Measurements from ENCODE around the gene EPHB1.

Gene EPHB1

GRCh38 chr3:134817297-134817696 is 22.2 kb downstream of the EPHB1 start:
- Histone ChIP-seq H3K4me3 (ENCODE audit: insufficient read depth in 1 of 2, low read depth in 1 of 2, low read length in 2 of 2) (no peak overlapping the region), H2BK5ac (ENCODE audit: low read depth, low read length, poor library complexity, severe bottlenecking) (no peak overlapping the region), H3K4me1 (ENCODE audit: control insufficient read depth, insufficient read depth, low read depth, low read length) (peaks cover 3% of the 10 kb centered on the region), H2BK120ac (ENCODE audit: low read depth, low read length) (no peak overlapping the region), H3K9ac (ENCODE audit: low read length) (no peak overlapping the region), H3K4ac (ENCODE audit: low read depth in 1 of 2, low read length in 2 of 2) (no peak overlapping the region), H3K9me3 (ENCODE audit: control insufficient read depth, low read length) (no peaks in the 10 kb centered on the region), H2AFZ (ENCODE audit: low read depth, low read length) (no peak overlapping the region), H3K27me3 (ENCODE audit: control insufficient read depth in 1 of 2, insufficient read depth in 1 of 2, low read length in 2 of 2) (no peaks in the 10 kb centered on the region), H3K27ac (ENCODE audit: low read length, poor library complexity, severe bottlenecking) (no peak overlapping the region), H3K18ac (ENCODE audit: low read depth in 1 of 2, low read length in 2 of 2) (no peak overlapping the region), H3K36me3 (ENCODE audit: control insufficient read depth in 1 of 2, insufficient read depth in 2 of 2, low read depth in 1 of 2, low read length in 2 of 2) (no peaks in the 10 kb centered on the region), H2AK5ac (ENCODE audit: low read length, severe bottlenecking) (no peak overlapping the region), H3K14ac (ENCODE audit: low read length in 2 of 2) (no peak overlapping the region), H2BK15ac (ENCODE audit: low read depth, poor library complexity, severe bottlenecking) (no peak overlapping the region), H3K79me1 (replicated peaks; ENCODE audit: low read length, poor library complexity, severe bottlenecking) (peaks cover 8% of the 10 kb centered on the region), H2BK12ac (ENCODE audit: low read length in 2 of 2) (no peak overlapping the region), H3K4me2 (ENCODE audit: low read length, poor library complexity, severe bottlenecking) (no peak overlapping the region), H4K8ac (ENCODE audit: low read length) (no peak overlapping the region), H4K91ac (ENCODE audit: low read length) (no peak overlapping the region), H3K23ac (ENCODE audit: low read length in 2 of 2) (no peak overlapping the region)
- WGBS = 84% methylated on average over 5 of the region's 6 CpGs
- no peak for DNase-seq

GRCh38 chr3:134820994-134821393 is 25.9 kb downstream of the EPHB1 start:
- Histone ChIP-seq H2AK5ac (ENCODE audit: low read length, severe bottlenecking) (no peak overlapping the region), H3K79me1 (replicated peaks; ENCODE audit: low read length, poor library complexity, severe bottlenecking) (no peaks in the 10 kb centered on the region), H4K8ac (ENCODE audit: low read length) (no peak overlapping the region), H2AFZ (ENCODE audit: low read depth, low read length) (no peak overlapping the region), H2BK15ac (ENCODE audit: low read depth, poor library complexity, severe bottlenecking) (no peak overlapping the region), H2BK12ac (ENCODE audit: low read length in 2 of 2) (no peak overlapping the region), H3K27me3 (ENCODE audit: control insufficient read depth in 1 of 2, insufficient read depth in 1 of 2, low read length in 2 of 2) (no peaks in the 10 kb centered on the region), H3K18ac (ENCODE audit: low read depth in 1 of 2, low read length in 2 of 2) (no peak overlapping the region), H2BK5ac (ENCODE audit: low read depth, low read length, poor library complexity, severe bottlenecking) (no peak overlapping the region), H2BK120ac (ENCODE audit: low read depth, low read length) (no peak overlapping the region), H3K9ac (ENCODE audit: low read length) (no peak overlapping the region), H3K4me3 (ENCODE audit: insufficient read depth in 1 of 2, low read depth in 1 of 2, low read length in 2 of 2) (no peak overlapping the region), H3K9me3 (ENCODE audit: control insufficient read depth, low read length) (no peaks in the 10 kb centered on the region), H3K4me2 (ENCODE audit: low read length, poor library complexity, severe bottlenecking) (no peak overlapping the region), H3K23ac (ENCODE audit: low read length in 2 of 2) (no peak overlapping the region), H3K36me3 (ENCODE audit: control insufficient read depth in 1 of 2, insufficient read depth in 2 of 2, low read depth in 1 of 2, low read length in 2 of 2) (no peaks in the 10 kb centered on the region), H3K27ac (ENCODE audit: low read length, poor library complexity, severe bottlenecking) (no peak overlapping the region), H3K4ac (ENCODE audit: low read depth in 1 of 2, low read length in 2 of 2) (no peak overlapping the region), H3K14ac (ENCODE audit: low read length in 2 of 2) (no peak overlapping the region), H4K91ac (ENCODE audit: low read length) (no peak overlapping the region), H3K4me1 (ENCODE audit: control insufficient read depth, insufficient read depth, low read depth, low read length) (peaks cover 3% of the 10 kb centered on the region)
- DNase-seq = no peak
- no CpG with 5 or more reads among the region's 1 CpG for WGBS

GRCh38 chr3:134822090-134822489 is 27.0 kb downstream of the EPHB1 start:
- H2BK12ac ChIP-seq (ENCODE audit: low read length in 2 of 2) = no peak overlapping the region
- H4K91ac ChIP-seq (ENCODE audit: low read length) = no peak overlapping the region
- no peak overlapping the region for H3K14ac ChIP-seq (ENCODE audit: low read length in 2 of 2)
- H3K4me3 ChIP-seq (ENCODE audit: insufficient read depth in 1 of 2, low read depth in 1 of 2, low read length in 2 of 2) = no peak overlapping the region
- no peak overlapping the region for H3K18ac ChIP-seq (ENCODE audit: low read depth in 1 of 2, low read length in 2 of 2)
- H4K8ac ChIP-seq (ENCODE audit: low read length) = no peak overlapping the region
- no peak overlapping the region for H3K23ac ChIP-seq (ENCODE audit: low read length in 2 of 2)
- peaks cover 3% of the 10 kb centered on the region for H3K4me1 ChIP-seq (ENCODE audit: control insufficient read depth, insufficient read depth, low read depth, low read length)
- WGBS = 79% methylated on average over 1 of the region's 4 CpGs
- no peaks in the 10 kb centered on the region for H3K9me3 ChIP-seq (ENCODE audit: control insufficient read depth, low read length)
- H2BK120ac ChIP-seq (ENCODE audit: low read depth, low read length) = no peak overlapping the region
- no peak overlapping the region for H2AK5ac ChIP-seq (ENCODE audit: low read length, severe bottlenecking)
- no peak overlapping the region for H2BK15ac ChIP-seq (ENCODE audit: low read depth, poor library complexity, severe bottlenecking)
- H3K9ac ChIP-seq (ENCODE audit: low read length) = no peak overlapping the region
- H3K79me1 ChIP-seq (replicated peaks; ENCODE audit: low read length, poor library complexity, severe bottlenecking) = no peaks in the 10 kb centered on the region
- no peaks in the 10 kb centered on the region for H3K36me3 ChIP-seq (ENCODE audit: control insufficient read depth in 1 of 2, insufficient read depth in 2 of 2, low read depth in 1 of 2, low read length in 2 of 2)
- no peaks in the 10 kb centered on the region for H3K27me3 ChIP-seq (ENCODE audit: control insufficient read depth in 1 of 2, insufficient read depth in 1 of 2, low read length in 2 of 2)
- H2AFZ ChIP-seq (ENCODE audit: low read depth, low read length) = no peak overlapping the region
- H2BK5ac ChIP-seq (ENCODE audit: low read depth, low read length, poor library complexity, severe bottlenecking) = no peak overlapping the region
- DNase-seq = no peak
- no peak overlapping the region for H3K27ac ChIP-seq (ENCODE audit: low read length, poor library complexity, severe bottlenecking)
- H3K4ac ChIP-seq (ENCODE audit: low read depth in 1 of 2, low read length in 2 of 2) = no peak overlapping the region
- H3K4me2 ChIP-seq (ENCODE audit: low read length, poor library complexity, severe bottlenecking) = no peak overlapping the region

- Histone ChIP-seq H3K79me1 (replicated peaks; ENCODE audit: low read length, poor library complexity, severe bottlenecking) (no peaks in the 10 kb centered on the region), H4K91ac (ENCODE audit: low read length) (no peak overlapping the region), H3K4me3 (ENCODE audit: insufficient read depth in 1 of 2, low read depth in 1 of 2, low read length in 2 of 2) (no peak overlapping the region), H2AK5ac (ENCODE audit: low read length, severe bottlenecking) (no peak overlapping the region), H2BK15ac (ENCODE audit: low read depth, poor library complexity, severe bottlenecking) (no peak overlapping the region), H3K27me3 (ENCODE audit: control insufficient read depth in 1 of 2, insufficient read depth in 1 of 2, low read length in 2 of 2) (no peaks in the 10 kb centered on the region), H2BK5ac (ENCODE audit: low read depth, low read length, poor library complexity, severe bottlenecking) (no peak overlapping the region), H3K4me2 (ENCODE audit: low read length, poor library complexity, severe bottlenecking) (no peak overlapping the region), H3K18ac (ENCODE audit: low read depth in 1 of 2, low read length in 2 of 2) (no peak overlapping the region), H3K9ac (ENCODE audit: low read length) (no peak overlapping the region), H2AFZ (ENCODE audit: low read depth, low read length) (no peak overlapping the region), H2BK12ac (ENCODE audit: low read length in 2 of 2) (no peak overlapping the region), H3K36me3 (ENCODE audit: control insufficient read depth in 1 of 2, insufficient read depth in 2 of 2, low read depth in 1 of 2, low read length in 2 of 2) (no peaks in the 10 kb centered on the region), H3K27ac (ENCODE audit: low read length, poor library complexity, severe bottlenecking) (no peak overlapping the region), H3K9me3 (ENCODE audit: control insufficient read depth, low read length) (no peaks in the 10 kb centered on the region), H3K14ac (ENCODE audit: low read length in 2 of 2) (no peak overlapping the region), H4K8ac (ENCODE audit: low read length) (no peak overlapping the region), H2BK120ac (ENCODE audit: low read depth, low read length) (no peak overlapping the region), H3K4me1 (ENCODE audit: control insufficient read depth, insufficient read depth, low read depth, low read length) (peaks cover 3% of the 10 kb centered on the region), H3K23ac (ENCODE audit: low read length in 2 of 2) (no peak overlapping the region), H3K4ac (ENCODE audit: low read depth in 1 of 2, low read length in 2 of 2) (no peak overlapping the region)
- no peak for DNase-seq
- WGBS = 82% methylated on average over 1 of the region's 2 CpGs
These were observed 28.6 kb downstream of the EPHB1 start for GRCh38 chr3:134823679-134824078.
